H1 (cell line): Measurements from ENCODE around the gene SOX8. TPM values are rescaled to one million over a fixed set of nuclear protein-coding genes. Genes with fewer than 3 reads are reported as not detected.
A peak's percentile ranks its signal among the peaks of the same experiment; 100 is the strongest.

Source experiments
- CTCF ChIA-PET: fragments of 300-600 bp; sonication (Branson Sonifier 250); formaldehyde crosslinking; loops from one replicate; lab custom pipeline; 2021; ENCODE audit not compliant: partially characterized antibody; lab: Charles Lee
- POLR2A ChIA-PET: fragments of 300-600 bp; sonication (Branson Sonifier 250); formaldehyde crosslinking; loops from one replicate; lab custom pipeline; 2021; ENCODE audit warnings: inconsistent platforms; ENCODE audit not compliant: partially characterized antibody; lab: Charles Lee
- DNase-seq, 2 experiments: peaks; one replicate each; pipeline versions ENCODE4 v3.0.0 to v3.0.0-alpha.2; 2010 to 2022; ENCODE audit warnings: low spot score in 2 of 2, low read depth in 1 of 2, mixed read lengths in 1 of 2
- FAIRE-seq: peaks from 2 replicates; lab custom pipeline; 2011; peaks lifted over from hg19 to GRCh38; lab: Jason Lieb, UNC
- H2AFZ ChIP-seq: 2 replicates; pipeline ENCODE4 v1.8.1; 2012; ENCODE audit warnings: low read length, inconsistent platforms
- H2AK5ac ChIP-seq: 2 replicates; pipeline ENCODE4 v1.6.1; 2013; ENCODE audit warnings: low read depth, low read length
- H2BK120ac ChIP-seq: replicated peaks from 2 replicates; pipeline ENCODE3; 2013; ENCODE audit warnings: low read depth, low read length, inconsistent platforms
- H2BK12ac ChIP-seq: 2 replicates; pipeline ENCODE4 v1.6.1; 2013; ENCODE audit warnings: low read depth, low read length
- H2BK15ac ChIP-seq: 2 replicates; pipeline ENCODE4 v1.6.1; 2013; ENCODE audit warnings: low read length
- H2BK20ac ChIP-seq: 2 replicates; pipeline ENCODE4 v1.6.1; 2013; ENCODE audit warnings: low read length
- H2BK5ac ChIP-seq: 2 replicates; pipeline ENCODE4 v1.6.1; 2013; ENCODE audit warnings: low read depth, low read length
- H3K14ac ChIP-seq: 2 replicates; pipeline ENCODE4 v1.6.1; 2013; ENCODE audit warnings: inconsistent platforms; ENCODE audit not compliant: insufficient read length
- H3K18ac ChIP-seq: 2 replicates; pipeline ENCODE4 v1.6.1; 2013; ENCODE audit warnings: low read length; ENCODE audit errors: extremely low read depth
- H3K23ac ChIP-seq: 2 replicates; pipeline ENCODE4 v1.6.1; 2013; ENCODE audit warnings: inconsistent platforms; ENCODE audit not compliant: insufficient read length
- H3K23me2 ChIP-seq: 2 replicates; pipeline ENCODE4 v1.6.1; 2013; ENCODE audit warnings: low read depth, low read length
- H3K27ac ChIP-seq: 2 replicates; pipeline ENCODE4 v1.6.1; 2011; ENCODE audit warnings: low read depth, low read length, inconsistent platforms
- H3K27me3 ChIP-seq, 4 experiments: replicated peaks in 1 of 4; 1 replicate in 1 of 4; 2 replicates in 3 of 4; pipeline versions ENCODE4 v1.6.1 to v1.8.1; 2011 to 2013; ENCODE audit warnings: low read length in 3 of 4, mild to moderate bottlenecking in 3 of 4, inconsistent platforms in 2 of 4, mixed read lengths in 2 of 4, moderate library complexity in 1 of 4; ENCODE audit not compliant: control insufficient read depth in 3 of 4, insufficient read depth in 3 of 4; ENCODE audit errors: extremely low read depth in 1 of 4
- H3K36me3 ChIP-seq, 4 experiments: 2 replicates each; pipeline versions ENCODE4 v1.6.1 to v1.8.1; 2011 to 2013; ENCODE audit warnings: mild to moderate bottlenecking in 4 of 4, low read length in 3 of 4, moderate library complexity in 2 of 4, control low read depth in 1 of 4, inconsistent platforms in 1 of 4; ENCODE audit not compliant: insufficient read depth in 4 of 4, control insufficient read depth in 2 of 4
- H3K4ac ChIP-seq: replicated peaks from 2 replicates; pipeline ENCODE3; 2013; ENCODE audit warnings: low read length, low read depth, mixed read lengths, inconsistent platforms; ENCODE audit not compliant: insufficient read length
- H3K4me1 ChIP-seq, 4 experiments: replicated peaks in 1 of 4; 1 replicate in 1 of 4; 2 replicates in 3 of 4; pipeline versions ENCODE4 v1.6.1 to v1.8.1; 2011 to 2013; ENCODE audit warnings: low read length in 3 of 4, inconsistent platforms in 2 of 4, mixed read lengths in 1 of 4; ENCODE audit not compliant: insufficient read depth in 4 of 4, control insufficient read depth in 3 of 4
- H3K4me2 ChIP-seq, 2 experiments: 2 replicates each; pipeline versions ENCODE4 v1.6.1 to v1.8.1; 2011 to 2013; ENCODE audit warnings: low read depth in 2 of 2, low read length in 2 of 2, control low read depth in 1 of 2, inconsistent platforms in 1 of 2, mild to moderate bottlenecking in 1 of 2; ENCODE audit not compliant: insufficient read depth in 1 of 2
- H3K4me3 ChIP-seq, 4 experiments: fragments of 200-600, 300-600 bp in 1 of 4; sonication (generic), shearing (Covaris generic), sonication (Bioruptor Twin) in 1 of 4; 2 replicates each; pipeline versions ENCODE4 v1.5.1 to v1.8.1; 2011 to 2016; ENCODE audit warnings: low read length in 4 of 4, low read depth in 3 of 4, control low read depth in 2 of 4, inconsistent platforms in 2 of 4, mild to moderate bottlenecking in 2 of 4, mixed read lengths in 1 of 4, moderate library complexity in 1 of 4; ENCODE audit not compliant: insufficient read depth in 2 of 4; ENCODE audit errors: extremely low read depth in 1 of 4
- H3K56ac ChIP-seq: replicated peaks from 2 replicates; pipeline ENCODE3; 2013; ENCODE audit warnings: low read depth, mild to moderate bottlenecking, mixed read lengths, low read length, inconsistent platforms; ENCODE audit not compliant: insufficient read length
- H3K79me1 ChIP-seq: 2 replicates; pipeline ENCODE4 v1.6.1; 2013; ENCODE audit warnings: low read depth, low read length, control low read depth
- H3K79me2 ChIP-seq, 2 experiments: 2 replicates each; pipeline versions ENCODE4 v1.6.1 to v1.8.1; 2012 to 2013; ENCODE audit warnings: low read length in 2 of 2, mild to moderate bottlenecking in 2 of 2, inconsistent platforms in 1 of 2; ENCODE audit not compliant: insufficient read depth in 2 of 2, control insufficient read depth in 1 of 2
- H3K9ac ChIP-seq, 4 experiments: replicated peaks in 1 of 4; 1 replicate in 1 of 4; 2 replicates in 3 of 4; pipeline versions ENCODE4 v1.6.1 to v1.8.1; 2011 to 2013; ENCODE audit warnings: low read depth in 3 of 4, low read length in 3 of 4, control low read depth in 2 of 4, mild to moderate bottlenecking in 2 of 4, moderate library complexity in 2 of 4, inconsistent platforms in 1 of 4; ENCODE audit errors: extremely low read depth in 1 of 4
- H3K9me3 ChIP-seq, 2 experiments: 2 replicates each; pipeline versions ENCODE4 v1.6.1 to v1.8.1; 2012 to 2013; ENCODE audit warnings: mild to moderate bottlenecking in 2 of 2, moderate library complexity in 2 of 2, control low read depth in 1 of 2, inconsistent platforms in 1 of 2, low read depth in 1 of 2, low read length in 1 of 2, mixed read lengths in 1 of 2; ENCODE audit not compliant: insufficient read depth in 2 of 2
- H4K20me1 ChIP-seq, 2 experiments: replicated peaks in 1 of 2; 2 replicates each; pipeline versions ENCODE3 to v1.8.1; 2011 to 2013; ENCODE audit warnings: inconsistent platforms in 2 of 2, low read length in 2 of 2, mild to moderate bottlenecking in 1 of 2; ENCODE audit not compliant: insufficient read depth in 2 of 2, control insufficient read depth in 1 of 2
- H4K5ac ChIP-seq: 2 replicates; pipeline ENCODE4 v1.6.1; 2013; ENCODE audit warnings: low read length, low read depth, mixed read lengths, inconsistent platforms; ENCODE audit not compliant: insufficient read length
- H4K8ac ChIP-seq: 2 replicates; pipeline ENCODE4 v1.8.0; 2013; ENCODE audit warnings: mild to moderate bottlenecking, moderate library complexity, low read length, inconsistent platforms; ENCODE audit not compliant: insufficient read depth; ENCODE audit errors: extremely low read depth
- H4K91ac ChIP-seq: replicated peaks from 2 replicates; pipeline ENCODE3; 2013; ENCODE audit warnings: low read length, mixed read lengths, inconsistent platforms; ENCODE audit not compliant: insufficient read length
- CBX5 ChIP-seq: fragments of 300-800, 300-1000 bp; sonication (generic); IDR thresholded peaks from 2 replicates; pipeline ENCODE4 v1.7.1; 2016; ENCODE audit warnings: antibody characterized with exemption, low read length, low read depth
- CEBPB ChIP-seq: IDR thresholded peaks from 2 replicates; pipeline ENCODE4 v1.6.1; 2012; ENCODE audit warnings: low read depth, low read length
- E2F6 ChIP-seq: IDR thresholded peaks from 2 replicates; pipeline ENCODE4 v1.6.1; 2012; ENCODE audit warnings: inconsistent platforms
- JUN ChIP-seq: IDR thresholded peaks from 2 replicates; pipeline ENCODE4 v1.6.1; 2011; ENCODE audit warnings: low read depth, mild to moderate bottlenecking, improper control_type of control experiment, low read length
- MAFK ChIP-seq: IDR thresholded peaks from 2 replicates; pipeline ENCODE4 v1.6.1; 2012; ENCODE audit warnings: low read depth, mild to moderate bottlenecking, improper control_type of control experiment, low read length
- MAX ChIP-seq: IDR thresholded peaks from 2 replicates; pipeline ENCODE4 v1.6.1; 2012; ENCODE audit warnings: inconsistent platforms
- NANOG ChIP-seq: IDR thresholded peaks from 2 replicates; pipeline ENCODE4 v1.6.1; 2011; ENCODE audit warnings: low read length, low read depth, mild to moderate bottlenecking, inconsistent platforms; ENCODE audit not compliant: insufficient read depth, poor library complexity, severe bottlenecking
- RXRA ChIP-seq: IDR thresholded peaks from 2 replicates; pipeline ENCODE4 v1.6.1; 2011; ENCODE audit warnings: low read depth, mild to moderate bottlenecking, low read length, moderate library complexity; ENCODE audit not compliant: insufficient read depth
- SP4 ChIP-seq: IDR thresholded peaks from 2 replicates; pipeline ENCODE4 v1.6.1; 2012; ENCODE audit warnings: low read length, inconsistent platforms
- ZNF274 ChIP-seq: IDR thresholded peaks from 2 replicates; pipeline ENCODE4 v1.7.0; 2012; ENCODE audit warnings: low read length, borderline replicate concordance; ENCODE audit errors: extremely low read depth
- whole genome bisulfite sequencing, 2 experiments: shearing (Covaris generic) in 1 of 2; methylation state at CpG; one replicate each; pipeline versions ENCODE4 v1.1.6 to v1.1.7; 2013 to 2015; ENCODE audit warnings: low lambda C conversion rate in 2 of 2, mixed read lengths in 2 of 2, inconsistent platforms in 1 of 2, low coverage in 1 of 2, missing lambda C conversion rate in 1 of 2; ENCODE audit not compliant: insufficient replicate concordance in 2 of 2, insufficient coverage in 1 of 2, insufficient read length in 1 of 2; ENCODE audit errors: extremely low coverage in 1 of 2, missing lambda C conversion rate in 1 of 2; 5-methylcytosine and 5-hydroxymethylcytosine counted together
- long read RNA-seq, 2 experiments: library from RNA in 1 of 2; library from capped mRNA in 1 of 2; stranded (forward); transcript quantifications; one replicate each; pipeline ENCODE4 v2.0.0, GENCODE V29; 2021; ENCODE audit warnings: inconsistent platforms in 1 of 2
- polyA minus RNA-seq, 3 experiments: library from RNA; depleted of rRNA, polyadenylated mRNA; stranded (reverse); fragments of >200 nt; gene quantifications; 1 replicate in 2 of 3; 2 replicates in 1 of 3; pipeline ENCODE4 v1.2.3, GENCODE V29; 2011
- polyA plus RNA-seq, 7 experiments: library from polyadenylated mRNA; depleted of rRNA in 3 of 7; stranded (reverse) in 5 of 7; unstranded in 2 of 7; fragments of >200 nt in 5 of 7; fragments of 200-250 nt in 2 of 7; gene quantifications; 1 replicate in 5 of 7; 2 replicates in 1 of 7; 4 replicates in 1 of 7; pipeline versions ENCODE4 v1.2.1 to v1.2.3, GENCODE V29; 2011 to 2013; ENCODE audit warnings: missing spikeins in 2 of 7, mixed read lengths in 2 of 7
- total RNA-seq: library from RNA; stranded (reverse); fragmentation: NEBNext Ultra II Directional; extraction: Animal tissue kit (Norgen Biotek cat#: 25700); gene quantifications from 2 replicates; pipeline ENCODE4 v1.2.1, GENCODE V29; 2021

The SOX8 gene
- total RNA-seq (5.7 and 6.4 TPM in 2 replicates), polyA plus RNA-seq (2011; rRNA removed) (2.2 and 4.5 TPM in 2 replicates), polyA minus RNA-seq (2011; rRNA and poly(A)+ RNA removed) (0.51 and 1.2 TPM in 2 replicates)
- 3.4 TPM for polyA plus RNA-seq (2011; cell fraction: cytosol; rRNA removed)
- polyA plus RNA-seq (2011; cell fraction: nucleus; rRNA removed), result 6.4 TPM
- 2.6 to 3.6 TPM (median 3.4 TPM) in 4 replicates for polyA plus RNA-seq (2012, experiment 1 of 2)
- 3.8 TPM for polyA plus RNA-seq (2012, experiment 2 of 2)
- 4.4 TPM for polyA plus RNA-seq (2013, experiment 1 of 2)
- 4.6 TPM for polyA plus RNA-seq (2013, experiment 2 of 2)
- 1.8 TPM for polyA minus RNA-seq (2011; cell fraction: cytosol; rRNA and poly(A)+ RNA removed)
- polyA minus RNA-seq (2011; cell fraction: nucleus; rRNA and poly(A)+ RNA removed), result 3.5 TPM
- long read RNA-seq, experiment 1, partial matches to known transcripts, result 6 of 10 reads
- long read RNA-seq, experiment 1, other reads (novel, unspliced or antisense), result 1 of 10 reads
- long read RNA-seq, experiment 2, partial matches to known transcripts, result 0 of 1 reads
- long read RNA-seq, experiment 2, other reads (novel, unspliced or antisense), result 1 of 1 reads

- Histone ChIP-seq H3K27ac (no peak within 1 kb of the TSS), H3K36me3 (peaks cover 0 to 6% (median 0%) of the 10 kb centered on the region in 4 experiments; a peak in 1 of 8 replicates), H3K27me3 (peaks cover 29 to 52% (median 41%) of the 10 kb centered on the region in 4 experiments), H2BK12ac (no peak within 1 kb of the TSS), H4K8ac (peak within 1 kb of the TSS; percentile 25), H3K9ac (no peak within 1 kb of the TSS), H2BK5ac (no peak within 1 kb of the TSS), H3K23me2 (peaks cover 10% of the 10 kb centered on the region; the same call in 1 of the 2 replicates), H2AFZ (no peak within 1 kb of the TSS; the same call in 1 of the 2 replicates), H3K18ac (no peak within 1 kb of the TSS), H3K9me3 (no peaks in the 10 kb centered on the region), H2BK20ac (no peak within 1 kb of the TSS), H3K23ac (no peak within 1 kb of the TSS), H2BK15ac (no peak within 1 kb of the TSS), H3K79me2 (no peaks in the 10 kb centered on the region), H3K4ac (no peak within 1 kb of the TSS), H3K14ac (no peak within 1 kb of the TSS), H4K20me1 (peaks cover 3 to 11% of the 10 kb centered on the region in 2 experiments), H3K56ac (no peak within 1 kb of the TSS), H3K79me1 (no peaks in the 10 kb centered on the region; the same call in 1 of the 2 replicates), H4K5ac (no peak within 1 kb of the TSS), H3K4me1 (peaks cover 0 to 16% (median 7%) of the 10 kb centered on the region in 4 experiments; a peak in 6 of 7 replicates), H2BK120ac (no peak within 1 kb of the TSS), H2AK5ac (no peak within 1 kb of the TSS), H3K4me3 (peak within 1 kb of the TSS; percentile 40 to 65 (median 43)), H3K4me2 (peak within 1 kb of the TSS; percentile 74 to 84), H4K91ac (no peak within 1 kb of the TSS)
- CTCF ChIA-PET, result interaction anchor here (0.7 to 1.5 kb wide), 5 partner anchors 10 to 724 kb away, joined by 3 to 4 read pairs (median 3); no protein-coding TSS in a partner anchor
- FAIRE-seq, result no peak
- 2% methylated on average over 27 of the region's 80 CpGs; no CpG with 5 or more reads in 1 of the 2 experiments for WGBS, 2 experiments
- no peak for DNase-seq
- POLR2A ChIA-PET, result interaction anchor here (0.6 to 1.2 kb wide), 2 partner anchors 9 to 89 kb away, joined by 3 to 4 read pairs; no protein-coding TSS in a partner anchor
- TF ChIP-seq NANOG (no peak), RXRA (no peak), CEBPB (no peak), ZNF274 (no peak), MAX (peak; percentile 54; the same call in 1 of the 2 replicates), E2F6 (0 out of 2 replicates have a peak, but pooled peaks have one; percentile 12), JUN (no peak), MAFK (no peak), CBX5 (no peak), SP4 (no peak)
Observed at GRCh38 chr16:981695-982144, at the start of gene SOX8. SOX8 (plus strand) TSS chr16:981770; CDS start chr16:981923, 153 bp downstream.
